ENCODE results near the gene HCFC1. TPM values are rescaled to one million over a fixed set of nuclear protein-coding genes. Genes with fewer than 3 reads are reported as not detected.
A peak's percentile ranks its signal among the peaks of the same experiment; 100 is the strongest.

HCFC1 gene
- total and polyA plus RNA-seq, 9 of the 15 experiments (the other 6 are each of a cell fraction or from before 2014, with no cell fraction given), result 2.8 to 133 (median 17.1) TPM

DNA sequence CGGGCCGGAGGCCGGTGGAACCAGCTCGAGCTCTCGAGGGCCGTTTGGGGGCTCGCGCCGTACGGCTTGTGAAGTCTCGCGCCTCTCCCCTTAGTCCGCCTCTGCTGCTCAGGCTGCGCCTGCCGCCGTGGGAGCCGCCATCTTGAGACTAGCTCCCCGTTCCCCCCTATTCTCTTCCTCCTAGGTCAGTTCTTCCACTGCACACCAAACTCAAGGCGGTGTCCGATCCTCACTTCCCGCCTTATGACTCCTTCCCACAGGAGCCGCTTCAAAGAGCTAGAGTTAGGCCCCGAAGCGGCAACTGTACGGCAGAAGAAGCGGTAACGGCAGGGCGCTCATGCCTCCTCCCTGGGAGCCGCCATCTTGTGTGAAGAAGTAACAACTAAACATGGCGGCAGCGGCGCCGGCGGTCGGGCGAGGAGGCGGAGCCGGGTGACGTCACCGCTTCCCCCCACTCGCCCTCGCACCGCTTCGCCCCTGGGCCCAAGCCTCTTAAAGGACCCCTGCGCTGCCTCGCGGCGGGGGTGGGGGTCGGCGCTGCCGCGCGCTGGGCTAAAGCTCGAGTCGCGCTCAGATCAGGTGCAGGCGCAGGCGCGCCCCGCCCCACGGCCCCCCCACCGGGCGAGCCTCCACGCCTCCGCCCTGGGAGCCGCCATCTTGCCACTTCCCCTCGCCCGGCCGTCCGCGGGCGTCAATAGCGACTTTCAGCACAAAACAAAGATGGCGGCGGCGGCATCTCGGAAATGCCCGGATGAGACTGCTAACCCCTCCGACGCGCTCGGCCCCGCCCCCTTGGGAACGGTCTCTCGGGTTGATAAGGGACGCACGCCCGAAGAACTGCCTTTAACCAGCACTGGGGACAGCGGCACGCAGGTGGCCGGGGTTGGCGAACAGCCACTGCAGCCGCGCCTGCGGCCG, at the start of gene HCFC1 (continued):
- TF ChIP-seq, protein P1, sequence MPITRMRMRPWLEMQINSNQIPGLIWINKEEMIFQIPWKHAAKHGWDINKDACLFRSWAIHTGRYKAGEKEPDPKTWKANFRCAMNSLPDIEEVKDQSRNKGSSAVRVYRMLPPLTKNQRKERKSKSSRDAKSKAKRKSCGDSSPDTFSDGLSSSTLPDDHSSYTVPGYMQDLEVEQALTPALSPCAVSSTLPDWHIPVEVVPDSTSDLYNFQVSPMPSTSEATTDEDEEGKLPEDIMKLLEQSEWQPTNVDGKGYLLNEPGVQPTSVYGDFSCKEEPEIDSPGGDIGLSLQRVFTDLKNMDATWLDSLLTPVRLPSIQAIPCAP (CRISPR knock-in tag; IDR thresholded peaks at IDR 0.05; ENCODE audit: borderline replicate concordance), result no peak
- TF ChIP-seq NRF1 (conservative IDR thresholded peaks at IDR 0.05 in 1 of 2, IDR thresholded peaks at IDR 0.05 in 1 of 2) (peak; percentile 87 to 88), ZNF707 (CRISPR knock-in tag; conservative IDR thresholded peaks at IDR 0.05) (no peak), ZMIZ1 (IDR thresholded peaks at IDR 0.05; ENCODE audit: low read depth in 2 of 2, low read length in 2 of 2) (peak in 1 of 2 experiments; percentile 20; a peak in 1 of 4 replicates), POLR2G (IDR thresholded peaks at IDR 0.05; ENCODE audit: low read depth, low read length) (peak; percentile 81), ZNF263 (CRISPR knock-in tag; IDR thresholded peaks at IDR 0.05; ENCODE audit: borderline replicate concordance) (peak; percentile 46), KHSRP (IDR thresholded peaks at IDR 0.05) (peak; percentile 40; the same call in 1 of the 2 replicates), USF2 (CRISPR knock-in tag; IDR thresholded peaks at IDR 0.05) (no peak), NFRKB (IDR thresholded peaks at IDR 0.05; ENCODE audit: low read depth) (peak; percentile 94), KDM5B (IDR thresholded peaks at IDR 0.05; ENCODE audit: insufficient replicate concordance, low read depth, low read length) (peak; percentile 39), PHF8 (IDR thresholded peaks at IDR 0.05; ENCODE audit: borderline replicate concordance, low read length) (peak; percentile 53), BRD4 (IDR thresholded peaks at IDR 0.05) (peak; percentile 98), SIX5 (IDR thresholded peaks at IDR 0.05; ENCODE audit: borderline replicate concordance in 1 of 2, insufficient read depth in 1 of 2, low read depth in 1 of 2, low read length in 2 of 2) (peak in 1 of 2 experiments; percentile 13; a peak in 1 of 4 replicates), TBP (optimal IDR thresholded peaks at IDR 0.05; ENCODE audit: low read depth, low read length) (peak; percentile 72), DMBX1 (CRISPR knock-in tag; IDR thresholded peaks at IDR 0.05; ENCODE audit: borderline replicate concordance) (peak; percentile 59; the same call in 1 of the 2 replicates), JUND (IDR thresholded peaks at IDR 0.05; ENCODE audit: borderline replicate concordance, low read depth, low read length) (peak; percentile 87), JUND (tag; IDR thresholded peaks at IDR 0.05; ENCODE audit: borderline replicate concordance, low read depth, low read length) (peak; percentile 78; the same call in 2 of the 3 replicates), YY1 (IDR thresholded peaks at IDR 0.05; ENCODE audit: borderline replicate concordance in 1 of 3, control insufficient read depth in 1 of 3, extremely low read depth in 1 of 3, insufficient read depth in 3 of 3, insufficient read length in 1 of 3, insufficient replicate concordance in 2 of 3, low read depth in 1 of 3, low read length in 2 of 3) (peak; percentile 88 to 89 (median 89))
